Activated CD4-positive, alpha-beta T cell treated with anti-CD3 and anti-CD28 coated beads for 4 hours (primary cell): ENCODE results near the gene TMEM43.
A peak's percentile ranks its signal among the peaks of the same experiment; 100 is the strongest.

Source experiments
- DNase-seq, 2 donors: peaks; one replicate each; pipeline ENCODE4 v3.0.0-alpha.2; 2020

The TMEM43 gene

DNA sequence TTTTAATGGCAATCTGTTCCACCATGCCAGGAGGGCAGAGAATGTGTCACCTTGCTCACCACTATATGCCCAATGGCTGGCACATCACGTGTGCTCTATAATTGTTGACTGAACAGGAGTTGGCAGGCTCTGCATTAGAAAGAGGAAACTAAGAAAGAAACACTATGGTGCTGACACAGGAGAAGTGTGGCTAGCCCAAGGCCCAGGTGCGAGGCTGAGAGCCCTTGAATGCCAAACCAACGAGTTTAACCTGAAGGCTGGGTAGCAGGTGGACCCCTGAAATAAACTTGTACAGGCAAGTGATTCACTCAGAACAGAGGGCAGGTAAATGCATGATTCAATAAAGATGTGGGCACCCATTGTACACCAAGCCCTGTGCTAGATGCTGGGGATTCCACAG, 2.6 kb upstream of the TMEM43 start:
- no peak for DNase-seq

DNA sequence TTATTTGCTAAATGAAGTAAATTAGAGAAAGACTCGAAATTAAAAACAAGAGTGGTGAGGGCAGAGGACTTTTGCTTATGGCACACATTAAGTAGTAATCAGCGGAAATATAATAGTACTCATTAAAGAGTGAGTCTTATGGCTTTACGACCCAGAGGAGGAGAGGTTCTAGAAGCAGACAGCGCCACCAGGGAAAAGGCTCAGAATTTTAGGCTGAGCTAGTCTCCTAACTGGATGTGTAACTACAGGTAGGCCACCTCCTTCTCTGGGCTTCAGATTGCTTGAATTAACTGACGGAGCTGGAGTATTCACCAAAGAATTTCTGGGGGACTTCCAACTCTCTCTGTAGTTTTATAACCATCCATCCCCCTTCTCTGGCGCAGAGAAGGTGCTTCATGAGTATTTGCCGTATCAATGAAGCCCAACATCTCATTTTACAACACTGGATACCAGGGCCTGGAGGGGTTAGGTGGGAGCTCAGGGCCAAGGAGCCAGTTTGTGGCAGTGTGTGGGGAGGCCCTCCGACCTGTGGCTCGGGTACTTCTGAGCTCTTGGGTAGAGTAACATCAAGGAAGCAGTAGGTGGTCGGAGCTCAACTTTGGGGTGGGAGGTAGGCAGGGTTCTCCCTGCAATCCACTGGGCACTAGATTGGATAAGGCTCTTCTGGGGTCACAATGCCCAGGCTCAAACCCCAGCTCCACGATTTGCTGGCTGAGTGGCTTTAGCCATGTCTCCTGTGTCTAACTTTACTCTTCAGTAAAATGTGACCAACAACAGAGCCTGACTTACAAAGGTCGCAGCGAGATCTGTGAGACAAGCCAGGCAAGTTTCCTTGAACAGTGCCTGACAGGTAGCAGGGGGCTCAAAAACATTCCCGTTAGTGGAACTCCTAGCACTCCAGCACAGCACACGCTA, 1.3 kb upstream of the TMEM43 start:
- DNase-seq, result no peak

DNA sequence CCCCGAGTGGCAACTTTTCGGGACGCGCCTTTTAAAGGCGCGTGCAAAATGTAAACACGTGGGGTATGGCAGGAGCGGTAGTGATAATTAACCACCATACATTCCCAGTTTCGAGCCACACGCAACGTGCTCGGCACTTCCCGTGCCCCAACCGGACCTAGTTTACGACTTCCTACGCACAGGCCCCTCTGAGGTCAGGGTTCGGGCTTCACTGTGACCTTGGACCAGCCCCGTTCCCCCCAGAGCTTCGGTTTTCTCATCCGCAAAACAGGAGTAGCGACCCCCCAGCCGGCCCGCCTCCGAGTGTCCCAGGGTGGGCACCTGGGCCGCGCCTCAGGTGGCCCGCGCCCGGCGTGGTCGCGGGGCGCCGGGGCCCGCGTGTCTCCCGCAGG, 633 bp upstream of the TMEM43 start:
- DNase-seq, result peak; percentile 64 to 68

DNA sequence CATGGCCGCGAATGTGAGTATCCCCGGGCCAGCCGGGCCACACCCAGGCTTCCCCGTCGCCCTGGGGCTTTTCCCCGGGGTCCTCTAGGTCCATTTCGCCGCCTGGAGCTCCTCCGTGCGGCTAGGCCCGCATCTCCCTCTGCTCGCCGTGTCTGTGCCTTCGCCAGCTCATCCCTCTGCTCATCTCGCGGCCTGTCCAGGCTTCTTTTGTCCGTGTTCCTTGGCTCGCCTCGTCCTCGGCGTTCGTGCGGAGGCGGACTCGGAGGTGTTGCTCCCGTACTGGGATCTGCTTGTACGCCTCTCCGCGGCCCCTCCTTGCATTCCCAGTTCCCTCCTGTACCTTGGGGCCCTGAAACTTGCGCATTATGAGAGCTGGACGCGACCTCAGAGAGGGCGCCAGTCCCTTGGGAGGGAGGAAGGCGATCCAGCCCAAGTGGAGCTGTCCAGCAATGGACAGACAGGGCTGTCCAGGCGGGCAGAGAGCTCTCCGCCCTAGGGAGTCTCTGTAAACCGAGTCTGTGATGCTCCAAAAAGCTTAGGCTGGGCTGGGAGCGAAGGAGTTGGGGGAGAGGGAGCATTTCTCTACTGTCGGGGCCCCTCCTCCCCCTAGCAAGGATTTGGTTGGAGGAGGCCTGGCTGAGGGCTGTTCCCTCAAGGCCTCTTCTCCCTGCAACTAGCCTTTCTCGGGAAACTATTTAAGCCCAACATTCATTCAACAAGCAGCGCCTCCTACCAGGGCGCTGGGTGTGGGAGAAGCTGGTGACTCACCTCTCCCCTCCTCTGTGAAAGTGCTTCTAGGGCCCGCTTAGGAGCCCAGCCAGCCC, 553 bp downstream of the TMEM43 start:
- peak; percentile 70 to 71 for DNase-seq

DNA sequence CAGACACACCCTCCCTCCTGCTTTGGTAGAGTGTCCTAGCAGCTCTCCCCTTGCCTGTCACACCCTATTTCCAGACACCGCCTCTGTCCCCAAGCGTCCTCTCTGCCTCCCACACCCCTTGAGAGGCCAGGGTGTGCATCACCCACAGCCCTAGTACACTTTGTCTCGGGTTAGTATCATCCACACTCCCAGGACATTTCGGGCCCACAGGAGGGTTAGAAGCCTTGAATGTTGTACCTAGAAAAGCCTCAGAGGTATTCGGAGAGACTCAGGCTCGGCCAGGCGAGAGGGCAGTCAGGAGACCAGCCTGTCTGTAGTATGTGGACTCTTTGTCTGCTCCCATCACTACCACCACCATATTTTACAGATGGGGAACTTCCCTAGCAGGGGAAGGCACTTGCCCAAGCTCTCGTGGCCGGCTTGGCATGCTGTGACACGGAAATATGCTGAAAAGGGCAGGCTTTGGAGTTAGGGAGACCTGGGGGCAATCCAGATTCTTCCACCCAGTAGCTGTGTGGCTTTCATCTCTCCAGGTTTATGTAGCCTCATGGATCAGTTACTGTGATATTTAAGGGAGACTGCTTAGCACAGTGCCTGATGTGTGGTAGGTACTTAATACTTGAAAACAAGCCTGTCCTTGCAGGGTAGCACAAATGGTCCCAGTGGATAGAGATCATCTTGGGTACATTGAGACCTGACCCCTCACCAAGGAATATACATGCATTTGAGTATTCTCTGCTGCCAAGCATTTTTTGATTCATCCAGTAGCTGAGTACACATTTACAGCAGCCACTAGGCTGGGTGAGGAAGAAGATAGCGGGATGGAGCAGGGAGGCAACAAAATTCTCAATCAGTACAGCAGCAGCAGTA, 1.4 kb downstream of the TMEM43 start:
- no peak for DNase-seq

DNA sequence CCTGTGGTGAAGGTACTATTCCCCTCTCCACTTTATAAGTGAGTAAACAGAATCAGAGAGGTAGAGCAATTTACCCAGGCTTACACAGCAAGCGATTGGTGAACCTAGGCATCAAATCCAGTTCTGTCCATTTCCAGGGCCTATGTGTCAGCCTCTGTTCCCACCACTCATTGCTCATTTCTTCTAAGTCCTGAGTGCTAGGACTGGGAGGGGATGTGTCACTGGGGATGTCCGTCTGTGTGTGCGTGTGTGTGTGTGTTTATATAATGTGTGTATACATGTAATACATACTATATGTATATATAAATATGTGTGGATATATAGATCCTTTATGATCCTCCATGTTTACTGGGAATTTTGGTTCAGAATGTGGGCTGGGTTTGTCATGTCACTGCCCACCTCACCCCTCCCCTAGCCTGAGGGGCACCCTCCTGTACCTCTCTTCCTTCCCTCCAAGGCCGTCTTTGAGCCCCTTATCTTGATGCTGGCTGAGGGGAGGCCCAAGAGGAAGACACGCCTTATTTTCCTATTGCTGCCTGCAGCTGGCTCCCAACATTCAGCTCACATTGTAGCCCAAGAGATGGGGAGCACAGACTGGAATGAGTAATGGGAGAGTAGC, 2.1 kb downstream of the TMEM43 start:
- no peak for DNase-seq

DNA sequence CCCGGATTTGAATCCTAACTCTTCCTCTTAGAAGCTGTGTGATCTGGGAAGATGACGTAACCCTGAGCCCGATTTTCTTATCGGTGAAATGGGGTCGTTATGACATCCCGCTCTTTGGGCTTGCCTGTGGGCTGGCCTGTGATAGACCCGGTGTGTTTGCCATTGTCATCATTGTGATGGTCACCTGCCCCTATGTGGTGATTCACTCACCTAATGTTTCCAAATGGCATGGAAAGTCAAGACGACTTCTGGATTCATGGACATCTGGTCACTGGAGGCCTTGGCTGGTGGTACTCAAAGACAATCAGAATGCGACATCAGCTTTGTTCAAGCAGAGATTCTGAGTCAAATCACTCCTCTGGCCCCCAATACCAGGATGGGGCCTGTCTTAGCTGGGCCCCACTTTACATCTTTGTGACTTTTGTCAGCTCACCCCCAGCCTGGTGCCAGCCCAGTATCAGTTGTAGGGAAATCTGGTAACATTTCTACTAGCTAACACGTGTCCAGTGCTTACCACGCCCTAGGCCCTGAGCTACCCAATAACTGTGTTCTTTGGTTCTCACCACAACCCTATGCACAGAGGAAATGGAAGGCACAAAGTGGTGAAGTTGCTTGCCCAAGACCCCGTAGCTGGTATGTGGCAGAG, 2.8 kb downstream of the TMEM43 start:
- DNase-seq, result no peak

DNA sequence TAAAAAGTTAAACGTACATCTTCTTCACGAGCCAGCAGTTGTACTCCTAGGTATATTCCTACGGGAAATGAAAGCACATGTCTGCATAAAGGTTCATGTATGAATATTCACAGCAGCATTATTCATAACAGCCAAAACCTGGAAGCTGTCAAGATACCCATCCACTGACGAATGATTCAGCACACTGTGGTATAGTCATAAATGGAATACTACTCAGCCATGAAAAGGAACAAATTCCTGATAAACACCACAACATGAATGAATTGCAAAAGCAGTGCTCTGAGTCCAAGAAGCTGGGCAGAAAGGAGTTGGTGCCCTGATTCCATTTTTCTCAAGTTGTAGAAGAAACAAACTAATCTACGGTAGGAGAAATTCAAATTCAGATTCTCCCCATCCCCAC, 3.9 kb downstream of the TMEM43 start:
- no peak for DNase-seq

DNA sequence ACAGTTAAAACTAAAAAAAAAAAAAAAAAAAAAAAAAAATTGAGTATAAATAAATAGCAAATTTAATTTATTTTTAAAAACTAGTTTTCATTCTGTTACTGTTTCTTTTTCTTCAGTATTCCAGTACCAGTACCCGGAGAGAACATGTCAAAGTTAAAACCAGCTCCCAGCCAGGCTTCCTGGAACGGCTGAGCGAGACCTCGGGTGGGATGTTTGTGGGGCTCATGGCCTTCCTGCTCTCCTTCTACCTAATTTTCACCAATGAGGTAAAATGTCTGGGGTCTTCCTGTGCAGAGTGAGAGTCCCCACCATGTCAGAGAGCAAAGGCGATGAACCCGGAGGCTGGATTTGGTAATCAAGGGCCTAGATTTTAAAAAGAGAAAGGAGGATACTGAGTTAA, 4.4 kb downstream of the TMEM43 start:
- no peak for DNase-seq

DNA sequence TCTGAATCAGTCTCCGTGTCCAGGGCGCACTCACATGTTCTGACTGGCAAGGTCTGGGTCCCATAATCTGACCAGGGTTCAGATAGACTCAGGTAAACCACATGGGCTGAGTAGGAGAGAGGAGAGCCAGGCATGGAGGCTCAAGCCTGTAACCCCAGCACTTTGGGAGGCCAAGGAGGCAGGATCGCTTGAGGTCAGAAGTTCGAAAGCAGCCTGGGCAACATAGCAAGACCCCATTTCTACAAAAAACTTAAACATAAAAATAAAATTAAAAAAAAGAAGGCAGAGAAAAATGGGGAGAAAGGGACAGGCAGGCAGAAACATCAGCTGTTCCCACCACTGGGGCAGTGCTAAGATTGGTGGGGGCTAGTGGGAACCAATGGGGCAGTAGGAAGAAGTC, 5.4 kb downstream of the TMEM43 start:
- DNase-seq, result no peak

DNA sequence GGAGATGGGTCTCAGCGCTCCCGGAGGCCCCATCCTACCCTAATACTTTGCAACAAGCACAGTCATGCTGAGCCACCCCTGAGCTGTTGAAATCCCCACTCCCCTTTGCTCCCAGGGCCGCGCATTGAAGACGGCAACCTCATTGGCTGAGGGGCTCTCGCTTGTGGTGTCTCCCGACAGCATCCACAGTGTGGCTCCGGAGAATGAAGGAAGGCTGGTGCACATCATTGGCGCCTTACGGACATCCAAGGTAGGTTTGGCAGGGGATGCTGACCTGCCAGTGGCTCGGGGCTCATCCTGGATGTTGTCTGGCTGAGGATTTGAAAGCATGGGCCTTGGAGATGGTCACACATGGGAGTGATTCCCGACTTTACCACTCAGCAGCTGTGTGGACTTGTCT, 5.9 kb downstream of the TMEM43 start:
- no peak for DNase-seq

DNA sequence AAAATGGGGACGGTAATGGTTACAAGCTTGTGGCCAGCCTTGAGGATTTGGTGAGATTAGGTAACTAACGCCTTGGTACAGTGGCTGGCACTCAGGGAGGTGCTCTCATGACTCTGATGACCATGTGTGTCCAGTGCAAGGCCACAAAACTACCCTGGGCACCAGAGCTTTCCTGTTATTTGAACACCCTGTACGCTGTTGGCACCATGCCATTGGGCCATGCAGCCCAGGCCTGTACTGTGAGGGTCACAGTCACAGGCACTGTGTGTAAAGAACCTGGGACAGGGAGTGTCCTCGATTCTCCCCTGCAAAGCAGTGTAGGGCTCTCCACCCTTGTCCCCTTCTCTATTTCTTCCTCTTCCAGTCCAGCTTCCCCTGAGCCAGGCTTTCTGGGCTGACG, 6.3 kb downstream of the TMEM43 start:
- DNase-seq, result no peak

DNA sequence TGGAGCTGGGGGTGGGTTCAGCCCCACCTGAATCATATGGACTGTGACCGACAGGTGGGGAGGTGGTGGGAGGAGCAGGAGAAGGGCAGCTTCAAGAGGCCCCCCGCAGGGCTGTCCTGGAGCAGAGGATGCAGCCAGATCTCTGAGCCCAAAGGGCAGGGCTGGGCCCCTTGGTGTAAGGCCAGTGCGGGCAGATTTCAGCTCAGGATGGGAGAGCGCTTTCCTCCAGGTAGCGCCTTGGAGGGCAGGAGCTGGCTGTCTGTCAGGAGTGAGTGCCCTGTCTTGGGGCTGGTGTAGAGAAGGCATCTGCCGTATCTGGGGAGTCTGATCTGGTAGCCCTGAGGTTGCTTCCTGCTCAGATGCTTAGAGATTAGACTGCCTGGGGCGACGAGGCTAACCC, 7.3 kb downstream of the TMEM43 start:
- no peak for DNase-seq

DNA sequence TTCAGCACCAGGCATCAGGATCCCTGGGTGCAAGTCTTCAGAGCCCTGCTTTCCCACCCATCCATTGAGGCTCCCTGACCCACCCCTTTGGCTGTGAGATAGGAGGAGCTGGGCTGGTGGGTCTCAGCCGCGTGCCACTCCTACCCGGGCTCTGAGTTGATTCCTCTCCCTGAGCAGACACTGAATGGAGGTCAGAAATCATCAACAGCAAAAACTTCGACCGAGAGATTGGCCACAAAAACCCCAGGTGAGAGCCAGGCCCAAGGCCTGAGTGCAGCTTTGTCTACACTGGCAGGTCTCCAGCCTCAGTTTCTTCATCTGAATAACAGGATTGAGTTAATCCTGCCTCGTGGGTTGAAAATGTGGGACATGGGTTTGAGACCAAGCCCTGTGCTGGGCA, 7.8 kb downstream of the TMEM43 start:
- no peak for DNase-seq

DNA sequence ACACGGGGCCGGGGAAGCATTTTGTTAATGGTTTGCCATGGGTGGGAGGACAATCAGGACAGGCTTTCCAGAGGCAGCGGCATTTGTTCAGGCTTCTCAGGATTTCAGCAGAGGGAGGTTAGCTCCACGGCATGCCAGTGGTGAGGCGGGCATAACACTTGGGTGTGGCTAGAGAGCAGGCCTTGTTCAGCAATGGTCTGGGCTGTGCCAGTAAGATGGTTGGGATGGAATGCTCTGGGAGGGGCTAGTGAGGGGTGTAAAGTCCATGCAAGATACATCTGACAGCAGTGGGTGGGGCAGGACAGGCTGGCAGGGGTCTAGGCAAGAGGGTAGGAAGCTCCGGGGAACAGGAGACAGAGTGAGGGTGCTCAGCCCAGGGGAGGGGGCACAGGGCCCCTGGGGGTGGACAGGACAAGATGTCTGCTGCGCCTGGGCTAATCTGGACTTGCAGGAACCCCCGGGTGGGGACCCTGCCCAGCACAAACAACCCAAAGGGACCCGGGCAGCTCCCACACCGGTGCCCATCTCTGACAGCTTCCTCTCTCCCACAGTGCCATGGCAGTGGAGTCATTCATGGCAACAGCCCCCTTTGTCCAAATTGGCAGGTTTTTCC, 8.4 kb downstream of the TMEM43 start:
- no peak for DNase-seq

DNA sequence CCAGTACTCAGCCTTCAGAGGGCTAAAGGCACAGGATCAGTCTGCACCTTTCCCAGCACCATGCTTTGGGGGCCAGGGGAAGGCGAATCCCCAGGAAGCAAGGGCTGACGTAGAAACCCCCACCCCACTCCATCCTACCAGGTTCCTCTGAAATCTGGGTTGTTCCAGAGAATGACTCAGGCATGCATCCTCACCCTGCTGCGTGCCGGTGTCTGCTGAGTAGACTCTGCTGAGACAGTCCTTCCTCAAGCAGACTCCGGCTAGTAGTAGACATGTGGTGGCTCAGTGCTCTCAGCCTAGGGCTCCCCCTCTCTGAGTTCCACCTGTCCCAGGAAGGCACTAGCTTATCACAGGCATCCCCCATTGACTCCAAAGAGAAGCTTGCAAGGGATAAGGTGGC, 9.0 kb downstream of the TMEM43 start:
- DNase-seq, result no peak

DNA sequence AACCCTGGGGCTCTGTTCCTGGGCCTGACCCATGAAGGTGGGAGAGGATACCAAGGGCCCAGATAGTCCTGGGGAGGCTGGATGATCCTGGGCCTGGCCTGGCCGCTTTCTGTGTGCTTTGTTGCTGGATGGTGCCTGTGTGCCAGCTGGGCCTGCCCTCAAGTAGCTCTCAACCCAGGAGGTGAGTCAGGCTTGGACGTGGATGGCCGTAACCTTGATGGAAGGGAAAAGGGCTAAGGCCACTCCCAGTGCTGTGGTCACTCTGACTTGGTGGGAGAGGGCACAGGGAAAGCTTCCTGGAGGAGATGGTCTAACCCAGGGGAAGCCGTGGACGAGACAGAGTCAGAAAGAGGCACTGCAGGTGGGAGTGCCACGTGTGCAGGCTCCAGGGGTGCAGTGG, 9.4 kb downstream of the TMEM43 start:
- no peak for DNase-seq

DNA sequence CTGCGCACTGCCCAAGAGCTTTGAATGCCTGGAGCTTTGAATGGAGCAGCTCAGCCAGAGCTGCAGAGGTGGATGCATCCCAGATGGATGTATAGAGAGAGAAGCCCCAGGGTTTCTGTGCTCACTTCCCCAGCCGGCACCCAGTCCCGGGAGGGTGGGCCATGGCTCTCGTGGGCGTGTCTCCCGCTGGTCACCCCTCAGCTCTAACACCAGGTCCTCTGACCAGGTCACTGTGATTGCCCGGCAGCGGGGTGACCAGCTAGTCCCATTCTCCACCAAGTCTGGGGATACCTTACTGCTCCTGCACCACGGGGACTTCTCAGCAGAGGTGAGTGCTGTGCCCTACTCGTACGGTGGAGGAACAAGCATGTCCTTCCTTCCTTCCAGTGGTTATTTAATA, 10.7 kb downstream of the TMEM43 start:
- DNase-seq, result no peak

DNA sequence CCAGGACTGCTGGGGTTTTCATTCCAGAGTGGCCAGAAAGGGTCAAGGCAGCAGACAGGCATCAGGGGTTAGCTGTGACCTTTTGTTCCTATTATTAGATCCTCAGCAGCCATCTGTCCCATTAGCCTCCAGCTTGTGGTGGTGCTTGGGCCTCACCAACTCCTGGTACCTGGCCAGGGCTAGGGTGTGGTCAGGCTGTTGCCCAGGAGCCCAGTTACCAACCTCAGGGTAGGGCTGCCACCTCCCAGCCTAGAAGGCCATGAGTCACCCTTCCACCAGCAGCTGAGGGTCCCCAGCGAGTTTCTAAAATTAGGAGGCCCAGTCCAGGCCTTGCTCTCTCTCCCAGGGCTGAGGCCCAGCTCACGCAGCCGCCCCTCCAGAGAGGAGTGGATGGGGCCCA, 12.2 kb downstream of the TMEM43 start:
- no peak for DNase-seq

DNA sequence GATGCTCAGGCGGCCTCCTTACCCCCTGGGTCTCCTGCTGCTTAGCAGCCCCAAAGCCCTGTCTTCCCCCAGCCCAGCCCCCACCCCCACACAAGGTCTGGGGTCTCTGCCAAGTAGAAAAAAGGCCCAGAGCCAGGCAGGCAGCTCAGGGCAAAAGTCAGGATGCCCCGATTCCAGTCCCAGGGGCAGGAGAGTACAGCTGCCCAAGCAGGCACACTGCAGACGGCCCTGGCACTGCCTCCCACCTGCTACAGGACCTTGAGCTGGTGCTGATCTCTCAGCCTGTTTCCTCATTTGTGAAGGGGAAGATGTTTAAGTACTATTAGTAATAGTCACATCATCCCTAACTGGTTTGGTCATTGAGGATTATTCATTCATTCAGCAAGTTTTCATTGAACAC, 12.6 kb downstream of the TMEM43 start:
- no peak for DNase-seq

DNA sequence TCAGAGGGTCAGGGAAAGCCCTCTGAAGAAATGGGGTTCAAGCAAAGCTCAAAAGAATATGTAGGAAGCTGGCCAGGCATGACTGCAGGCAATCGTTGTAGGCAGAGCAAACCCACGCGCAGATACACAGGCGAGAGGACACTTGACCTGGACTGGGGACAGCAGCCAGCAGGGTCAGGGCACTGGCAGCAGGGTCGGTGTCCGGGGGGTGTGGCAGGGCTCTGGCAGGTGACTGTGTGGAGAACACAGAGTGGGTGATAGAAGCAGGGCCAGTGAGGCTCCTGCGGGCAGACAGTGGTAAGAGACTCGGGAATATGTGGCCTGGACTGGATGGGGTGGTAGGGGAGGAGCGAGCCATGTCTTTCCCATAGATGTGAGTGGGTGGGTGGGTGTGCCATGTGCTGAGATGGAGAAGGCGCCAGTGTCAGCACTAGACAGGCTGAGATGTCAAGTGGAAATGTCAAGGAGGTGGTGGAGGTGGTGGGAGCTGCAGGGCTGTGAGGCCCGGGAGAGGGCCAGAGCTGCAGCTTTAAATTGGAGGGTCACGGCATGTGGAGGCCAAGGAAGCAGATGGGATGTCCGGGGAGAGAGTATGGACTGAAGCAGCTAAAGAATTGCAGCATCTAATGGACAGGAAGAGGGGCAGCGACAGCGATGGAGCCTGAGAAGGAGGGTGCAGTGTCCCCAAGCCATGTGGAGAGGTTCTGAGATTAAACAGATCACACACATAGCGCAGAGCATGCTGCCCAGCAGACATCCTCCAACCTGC, 13.4 kb downstream of the TMEM43 start:
- no peak for DNase-seq
